Mammary epithelial cell (primary cell): Measurements from ENCODE around the gene GJA5.

ENCODE experiments used
- CTCF ChIP-seq, 2 donors: IDR thresholded peaks in 1 of 2; conservative IDR thresholded peaks in 1 of 2; 2 replicates each; pipeline ENCODE4 v1.5.1; 2011 to 2012; ENCODE audit warnings: inconsistent platforms in 2 of 2, low read length in 2 of 2, mild to moderate bottlenecking in 2 of 2, control low read depth in 1 of 2, low read depth in 1 of 2; ENCODE audit not compliant: insufficient read depth in 1 of 2; ENCODE audit errors: extremely low read depth in 1 of 2
- EZH2 ChIP-seq: IDR thresholded peaks from 2 replicates; pipeline ENCODE4 v1.6.1; 2012; ENCODE audit warnings: low read length, inconsistent platforms, borderline replicate concordance

- no peak for TF ChIP-seq CTCF (conservative IDR thresholded peaks at IDR 0.05 in 1 of 2, IDR thresholded peaks at IDR 0.05 in 1 of 2; ENCODE audit: extremely low read depth in 1 of 2, insufficient read depth in 1 of 2, low read depth in 1 of 2, low read length in 2 of 2)
- no peak for TF ChIP-seq EZH2
Observed at GRCh38 chr1:147781056-147781471, 20.7 kb upstream of the GJA5 start.
